ENCODE measurements around the gene DTD1.

The DTD1 gene

GRCh38 chr20:18609741-18610140 is 21.9 kb downstream of the DTD1 start:
- no peak for DNase-seq
- intact Hi-C loops (cut with DNase I), result no loop called here

- intact Hi-C loops (cut with DNase I), result no loop called here
- peak in 1 of 42 donors; percentile 35 for DNase-seq
Observed at GRCh38 chr20:18611492-18611891, 23.6 kb downstream of the DTD1 start.

- intact Hi-C loops (cut with DNase I), result no loop called here
- no peak for DNase-seq
Observed at GRCh38 chr20:18613553-18613952, 25.7 kb downstream of the DTD1 start.

GRCh38 chr20:18614244-18614643 is 26.4 kb downstream of the DTD1 start:
- peak in 1 of 42 donors; percentile 26 for DNase-seq
- intact Hi-C loops (cut with DNase I), result no loop called here

- DNase-seq, result peak in 2 of 42 donors; percentile 13 to 36
- intact Hi-C loops (cut with DNase I), result no loop called here
Observed at GRCh38 chr20:18615020-18615650, 27.3 kb downstream of the DTD1 start.

GRCh38 chr20:18621004-18621403 is 33.1 kb downstream of the DTD1 start:
- no peak for DNase-seq
- intact Hi-C loops (cut with DNase I), result no loop called here

- intact Hi-C loops (cut with DNase I), result no loop called here
- no peak for DNase-seq
Observed at GRCh38 chr20:18623156-18623910, 35.5 kb downstream of the DTD1 start.

GRCh38 chr20:18624948-18625347 is 37.1 kb downstream of the DTD1 start:
- intact Hi-C loops (cut with DNase I), result no loop called here
- DNase-seq, result no peak

- DNase-seq, result no peak
- intact Hi-C loops (cut with DNase I), result no loop called here
Observed at GRCh38 chr20:18625907-18626655, 38.2 kb downstream of the DTD1 start.

- peak in 27 of 42 donors; percentile 17 to 61 (median 33) for DNase-seq
- intact Hi-C loops (cut with DNase I), result no loop called here
Observed at GRCh38 chr20:18628330-18628920, 40.6 kb downstream of the DTD1 start.

GRCh38 chr20:18632196-18632789 is 44.4 kb downstream of the DTD1 start:
- intact Hi-C loops (cut with DNase I), result loop anchor here (10.0 kb wide), 2 partner anchors 163 to 1033 kb away; no protein-coding TSS in a partner anchor
- DNase-seq, result peak; percentile 67 to 91 (median 83)

- intact Hi-C loops (cut with DNase I), result loop anchor here (10.0 kb wide), 2 partner anchors 161 to 1031 kb away; no protein-coding TSS in a partner anchor
- no peak for DNase-seq
Observed at GRCh38 chr20:18633411-18633810, 45.6 kb downstream of the DTD1 start.

GRCh38 chr20:18634501-18634900 is 46.6 kb downstream of the DTD1 start:
- intact Hi-C loops (cut with DNase I), result loop anchor here (10.0 kb wide), 2 partner anchors 160 to 1030 kb away; no protein-coding TSS in a partner anchor

GRCh38 chr20:18635380-18635779 is 47.5 kb downstream of the DTD1 start:
- no peak for DNase-seq
- intact Hi-C loops (cut with DNase I), result loop anchor here (10.0 kb wide), 2 partner anchors 159 to 1029 kb away; no protein-coding TSS in a partner anchor

More at GRCh38 chr20:18634501-18634900, 46.6 kb downstream of the DTD1 start:
- no peak for DNase-seq

GRCh38 chr20:18637224-18637623 is 49.4 kb downstream of the DTD1 start:
- intact Hi-C loops (cut with DNase I), result loop anchor here (10.0 kb wide), 2 partner anchors 158 to 1028 kb away; no protein-coding TSS in a partner anchor
- DNase-seq, result no peak

- intact Hi-C loops (cut with DNase I), result loop anchor here (10.0 kb wide), 2 partner anchors 156 to 1026 kb away; no protein-coding TSS in a partner anchor
- DNase-seq, result no peak
Observed at GRCh38 chr20:18638768-18639167, 50.9 kb downstream of the DTD1 start.

GRCh38 chr20:18639501-18639979 is 51.7 kb downstream of the DTD1 start:
- intact Hi-C loops (cut with DNase I), result loop anchor here (10.0 kb wide), 2 partner anchors 155 to 1025 kb away; no protein-coding TSS in a partner anchor
- DNase-seq, result peak in 2 of 42 donors; percentile 14 to 19

GRCh38 chr20:18645196-18645745 is 57.4 kb downstream of the DTD1 start:
- intact Hi-C loops (cut with DNase I), result no loop called here
- DNase-seq, result no peak
